Measurements from ENCODE around the gene RBP3.

DNA sequence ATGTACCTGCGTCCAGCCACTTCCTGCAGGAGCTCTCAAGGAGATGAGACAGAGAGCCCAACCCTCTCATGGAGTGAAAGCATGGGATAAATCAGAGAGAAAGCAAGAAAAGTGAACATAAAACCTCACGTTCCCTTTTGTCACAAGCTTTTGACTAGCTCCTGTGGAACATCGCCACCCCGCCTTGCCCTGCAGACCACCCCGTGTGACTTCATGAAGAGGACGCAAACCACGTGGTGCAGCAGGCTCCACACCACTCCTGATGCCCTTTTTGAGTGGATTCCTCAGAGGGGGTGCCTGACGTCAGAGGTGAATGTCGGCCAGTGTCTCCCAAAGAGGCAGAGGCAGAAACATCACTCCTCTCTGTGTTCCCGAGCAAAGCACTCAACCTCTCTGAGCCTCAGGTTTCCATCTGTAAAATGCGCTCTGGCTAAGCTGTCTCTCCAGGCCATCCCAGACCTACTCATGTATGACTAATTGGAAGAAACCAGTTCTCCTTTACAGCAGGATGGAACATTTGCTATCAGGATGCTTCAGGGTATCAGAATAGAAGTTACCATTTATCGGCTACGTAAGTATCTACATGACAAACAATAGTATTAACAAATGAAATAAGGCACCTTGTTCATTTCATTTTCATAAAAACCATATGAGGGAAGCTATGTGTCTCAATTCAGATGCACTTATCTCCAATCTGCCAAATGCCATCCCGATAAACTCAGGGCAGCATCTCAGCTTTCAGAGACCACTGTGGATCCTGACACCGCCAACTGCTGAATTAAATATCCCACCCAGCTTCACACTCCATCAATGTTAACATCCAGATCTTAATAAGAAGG lies 30.7 kb downstream of the RBP3 start:
- TF ChIP-seq CTCF (IDR thresholded peaks at IDR 0.05; ENCODE audit: low read depth, low read length) (no peak), POLR2A (IDR thresholded peaks at IDR 0.05; ENCODE audit: extremely low read depth, insufficient read length) (no peak), MYC (IDR thresholded peaks at IDR 0.05; ENCODE audit: low read depth, low read length) (no peak)
- TF ChIP-seq, protein P1, sequence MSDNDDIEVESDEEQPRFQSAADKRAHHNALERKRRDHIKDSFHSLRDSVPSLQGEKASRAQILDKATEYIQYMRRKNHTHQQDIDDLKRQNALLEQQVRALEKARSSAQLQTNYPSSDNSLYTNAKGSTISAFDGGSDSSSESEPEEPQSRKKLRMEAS (IDR thresholded peaks at IDR 0.05; ENCODE audit: low read depth, low read length) = peak; percentile 35; the same call in 1 of the 2 replicates
